Nephron (organoid): ENCODE results near the gene CRADD.

ENCODE experiments used
- H3K27ac Mint-ChIP-seq, 3 experiments: 2 replicates each; pipeline ENCODE4 v1.8.0; 2020; ENCODE audit warnings: mixed read lengths in 3 of 3, mild to moderate bottlenecking in 2 of 3, moderate library complexity in 1 of 3
- H3K27me3 Mint-ChIP-seq: 2 replicates; pipeline ENCODE4 v1.8.0; 2021; ENCODE audit warnings: low read depth, mild to moderate bottlenecking, moderate library complexity, mixed read lengths
- H3K36me3 Mint-ChIP-seq: 2 replicates; pipeline ENCODE4 v1.8.0; 2020; ENCODE audit warnings: low read depth, mixed read lengths
- H3K4me1 Mint-ChIP-seq: 2 replicates; pipeline ENCODE4 v1.8.0; 2020; ENCODE audit warnings: mixed read lengths
- H3K4me3 Mint-ChIP-seq, 3 experiments: 2 replicates each; pipeline ENCODE4 v1.8.0; 2020; ENCODE audit warnings: mild to moderate bottlenecking in 3 of 3, mixed read lengths in 3 of 3, moderate library complexity in 2 of 3
- H3K9me3 Mint-ChIP-seq: 2 replicates; pipeline ENCODE4 v1.8.0; 2020; ENCODE audit warnings: mixed read lengths
- CTCF ChIP-seq, 3 experiments: fragments of 200-600 bp; sonication (generic); IDR thresholded peaks; one replicate each; pipeline ENCODE4 v1.5.0; 2021; ENCODE audit warnings: antibody characterized with exemption in 3 of 3; ENCODE audit not compliant: unreplicated experiment in 3 of 3

The CRADD gene

DNA sequence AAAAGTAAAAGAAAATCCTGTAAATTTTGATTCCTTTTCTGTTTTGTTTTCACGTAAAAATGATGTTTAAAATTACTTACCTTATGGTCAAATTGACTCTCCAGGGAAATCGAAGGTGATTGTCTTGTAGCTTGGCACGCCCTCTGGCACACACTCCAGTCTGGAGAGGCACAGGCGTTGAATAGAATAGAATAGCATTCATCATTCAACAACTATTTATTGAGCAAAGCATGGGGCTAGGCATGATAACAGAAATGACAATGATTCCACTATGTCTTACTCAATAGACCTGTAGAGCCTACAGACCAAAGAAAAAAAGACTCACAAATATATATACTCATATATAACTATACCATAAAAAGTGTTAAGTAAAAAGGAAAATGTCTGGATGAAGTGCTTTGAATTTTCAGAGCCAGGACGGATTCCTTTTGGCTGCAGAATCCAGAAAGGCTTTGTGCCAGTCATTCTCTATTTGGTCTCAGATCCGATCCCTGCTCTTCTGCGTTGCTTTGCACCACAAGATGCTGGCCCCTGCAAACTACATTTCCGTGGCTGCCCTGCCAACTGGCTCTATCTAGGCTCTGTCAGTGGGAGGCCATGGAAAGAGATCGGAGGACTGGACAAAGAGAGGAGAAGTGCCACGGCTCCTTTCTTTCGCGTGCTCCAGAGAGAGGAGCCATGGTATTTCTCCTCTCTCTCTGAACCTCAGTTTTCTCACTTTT lies 231.8 kb downstream of the CRADD start:
- peaks cover 4% of the 10 kb centered on the region for H3K4me1 Mint-ChIP-seq
- H3K9me3 Mint-ChIP-seq = peaks cover 3% of the 10 kb centered on the region
- H3K36me3 Mint-ChIP-seq = no peaks in the 10 kb centered on the region
- H3K4me3 Mint-ChIP-seq = no peak overlapping the region
- H3K27ac Mint-ChIP-seq = no peak overlapping the region
- no peak for TF ChIP-seq CTCF (IDR thresholded peaks at IDR 0.05; ENCODE audit: unreplicated experiment in 3 of 3)
- no peaks in the 10 kb centered on the region for H3K27me3 Mint-ChIP-seq

GRCh38 chr12:93911396-93911795 lies 234.2 kb downstream of the CRADD start:
- no peak for TF ChIP-seq CTCF (IDR thresholded peaks at IDR 0.05; ENCODE audit: unreplicated experiment in 3 of 3)
- no peaks in the 10 kb centered on the region for H3K9me3 Mint-ChIP-seq
- H3K4me1 Mint-ChIP-seq = peaks cover 4% of the 10 kb centered on the region
- H3K36me3 Mint-ChIP-seq = no peaks in the 10 kb centered on the region
- H3K4me3 Mint-ChIP-seq = no peak overlapping the region
- no peaks in the 10 kb centered on the region for H3K27me3 Mint-ChIP-seq
- no peak overlapping the region for H3K27ac Mint-ChIP-seq

GRCh38 chr12:93912086-93912733 lies 235.0 kb downstream of the CRADD start:
- Mint-ChIP-seq H3K27me3 (no peaks in the 10 kb centered on the region), H3K27ac (no peak overlapping the region), H3K9me3 (no peaks in the 10 kb centered on the region), H3K4me1 (peaks cover 4% of the 10 kb centered on the region), H3K4me3 (no peak overlapping the region), H3K36me3 (no peaks in the 10 kb centered on the region)
- TF ChIP-seq CTCF (IDR thresholded peaks at IDR 0.05; ENCODE audit: unreplicated experiment in 3 of 3) = no peak

DNA sequence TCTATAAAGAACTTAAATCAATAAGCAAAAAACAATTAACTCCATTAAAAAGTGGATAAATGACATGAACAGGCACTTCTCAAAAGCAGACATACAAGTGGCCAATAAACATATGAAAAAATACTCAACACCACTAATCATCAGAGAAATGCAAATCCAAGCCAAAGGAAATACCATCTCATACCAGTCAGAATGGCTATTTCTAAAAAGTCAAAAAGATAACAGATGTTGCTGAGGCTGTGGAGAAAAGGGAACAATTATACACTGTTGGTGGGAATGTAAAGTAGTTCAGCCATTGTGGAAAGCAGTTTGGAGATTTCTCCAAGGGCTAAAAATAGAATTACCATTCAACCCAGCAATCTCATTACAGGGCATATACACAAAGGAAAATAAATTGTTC lies 236.7 kb downstream of the CRADD start:
- peaks cover 4% of the 10 kb centered on the region for H3K4me1 Mint-ChIP-seq
- H3K9me3 Mint-ChIP-seq = no peaks in the 10 kb centered on the region
- no peak overlapping the region for H3K27ac Mint-ChIP-seq
- H3K36me3 Mint-ChIP-seq = no peaks in the 10 kb centered on the region
- TF ChIP-seq CTCF (IDR thresholded peaks at IDR 0.05; ENCODE audit: unreplicated experiment in 3 of 3) = no peak
- H3K4me3 Mint-ChIP-seq = no peak overlapping the region
- H3K27me3 Mint-ChIP-seq = no peaks in the 10 kb centered on the region

GRCh38 chr12:93914281-93914680 lies 237.1 kb downstream of the CRADD start:
- TF ChIP-seq CTCF (IDR thresholded peaks at IDR 0.05; ENCODE audit: unreplicated experiment in 3 of 3) = no peak
- Mint-ChIP-seq H3K9me3 (no peaks in the 10 kb centered on the region), H3K4me3 (no peak overlapping the region), H3K27ac (no peak overlapping the region), H3K36me3 (no peaks in the 10 kb centered on the region), H3K4me1 (peaks cover 4% of the 10 kb centered on the region), H3K27me3 (no peaks in the 10 kb centered on the region)

DNA sequence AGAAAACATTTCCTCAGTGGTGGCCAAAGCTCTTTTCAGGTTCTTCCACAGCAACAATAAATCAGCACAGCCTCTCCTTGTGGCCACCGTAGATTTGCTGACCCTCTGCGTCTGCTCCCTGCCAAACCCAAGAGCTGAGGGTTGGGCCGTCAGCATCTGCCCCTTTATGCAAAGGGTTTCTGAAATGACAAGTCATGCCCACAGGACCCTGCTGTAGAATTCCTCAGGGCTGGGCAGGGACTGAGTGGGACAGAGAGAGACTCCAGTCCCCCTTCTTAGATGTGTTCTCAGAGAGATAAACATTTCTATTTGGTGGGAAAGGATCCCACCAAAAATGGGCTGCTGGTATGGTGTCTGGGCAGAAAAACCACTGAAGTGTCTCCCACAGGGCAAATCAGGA lies 238.2 kb downstream of the CRADD start:
- H3K4me3 Mint-ChIP-seq = no peak overlapping the region
- H3K9me3 Mint-ChIP-seq = no peaks in the 10 kb centered on the region
- H3K27me3 Mint-ChIP-seq = no peaks in the 10 kb centered on the region
- no peak overlapping the region for H3K27ac Mint-ChIP-seq
- TF ChIP-seq CTCF (IDR thresholded peaks at IDR 0.05; ENCODE audit: unreplicated experiment in 3 of 3) = no peak
- H3K36me3 Mint-ChIP-seq = no peaks in the 10 kb centered on the region
- peaks cover 4% of the 10 kb centered on the region for H3K4me1 Mint-ChIP-seq
